Progenitor cell of endocrine pancreas (in vitro differentiated cells): Measurements from ENCODE around the gene HMCN2. TPM values are rescaled to one million over a fixed set of nuclear protein-coding genes. Genes with fewer than 3 reads are reported as not detected.

Experiments
- DNase-seq: peaks from one replicate; pipeline ENCODE4 v3.0.0; 2021; ENCODE audit warnings: low spot score; ENCODE audit not compliant: unreplicated experiment
- H3K27ac Mint-ChIP-seq: 2 replicates; pipeline ENCODE4 v1.8.0; 2021; ENCODE audit warnings: mild to moderate bottlenecking, moderate library complexity, mixed read lengths
- H3K27me3 Mint-ChIP-seq: 2 replicates; pipeline ENCODE4 v1.8.0; 2021; ENCODE audit warnings: mixed read lengths
- H3K36me3 Mint-ChIP-seq: 2 replicates; pipeline ENCODE4 v1.8.0; 2022; ENCODE audit warnings: mixed read lengths; ENCODE audit not compliant: insufficient read depth
- H3K4me1 Mint-ChIP-seq: 2 replicates; pipeline ENCODE4 v1.8.0; 2021; ENCODE audit warnings: low read depth, mixed read lengths
- H3K4me3 Mint-ChIP-seq: 2 replicates; pipeline ENCODE4 v1.8.0; 2021; ENCODE audit warnings: low read depth, mild to moderate bottlenecking, moderate library complexity, mixed read lengths
- H3K9me3 Mint-ChIP-seq: 2 replicates; pipeline ENCODE4 v1.8.0; 2021; ENCODE audit warnings: low read depth, mixed read lengths
- CTCF ChIP-seq: fragments of 200-600 bp; sonication (generic); IDR thresholded peaks from one replicate; pipeline ENCODE4 v1.5.0; 2021; ENCODE audit warnings: antibody characterized with exemption, mild to moderate bottlenecking; ENCODE audit not compliant: unreplicated experiment
- total RNA-seq: library from RNA; stranded (reverse); gene quantifications from 2 replicates; pipeline ENCODE4 v1.2.1, GENCODE V29; 2021

The HMCN2 gene
- total RNA-seq, 1 donor from 2014 or later, result 0.26 TPM

DNA sequence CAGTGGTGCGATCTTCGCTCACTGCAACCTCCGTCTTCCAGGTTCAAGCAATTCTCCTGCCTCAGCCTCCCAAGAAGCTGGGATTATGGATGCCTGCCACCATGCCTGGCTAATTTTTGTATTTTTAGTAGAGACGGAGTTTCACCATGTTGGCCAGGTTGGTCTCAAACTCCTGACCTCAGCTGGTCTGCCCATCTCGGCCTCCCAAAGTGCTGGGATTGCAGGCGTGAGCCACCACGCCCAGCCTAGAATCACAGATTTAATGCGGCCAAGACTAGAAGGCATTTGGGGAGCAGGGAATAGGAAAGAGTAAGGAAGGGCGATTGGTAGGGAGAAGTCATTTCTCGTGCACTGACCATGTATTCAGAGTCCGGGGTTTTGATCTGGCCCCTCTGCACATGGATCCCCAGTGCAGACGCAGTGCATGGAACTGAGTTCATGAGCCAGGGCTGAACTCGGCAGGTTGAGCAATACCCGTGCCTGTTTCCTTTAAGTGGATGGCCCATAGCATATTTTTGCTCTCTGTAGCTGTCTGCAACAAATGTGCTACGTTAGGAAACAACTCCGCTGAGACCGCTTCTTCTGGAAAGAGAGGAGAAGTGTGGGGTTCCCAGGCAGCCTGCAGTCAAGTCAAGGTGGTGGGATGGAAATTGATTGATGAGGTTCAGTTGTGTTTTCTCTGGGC is 3.4 kb upstream of the HMCN2 start:
- Mint-ChIP-seq H3K4me3 (no peak overlapping the region), H3K27ac (no peak overlapping the region), H3K36me3 (no peaks in the 10 kb centered on the region), H3K9me3 (no peaks in the 10 kb centered on the region), H3K27me3 (peaks cover 64% of the 10 kb centered on the region), H3K4me1 (peaks cover 3% of the 10 kb centered on the region)
- no peak for DNase-seq
- no peak for TF ChIP-seq CTCF

DNA sequence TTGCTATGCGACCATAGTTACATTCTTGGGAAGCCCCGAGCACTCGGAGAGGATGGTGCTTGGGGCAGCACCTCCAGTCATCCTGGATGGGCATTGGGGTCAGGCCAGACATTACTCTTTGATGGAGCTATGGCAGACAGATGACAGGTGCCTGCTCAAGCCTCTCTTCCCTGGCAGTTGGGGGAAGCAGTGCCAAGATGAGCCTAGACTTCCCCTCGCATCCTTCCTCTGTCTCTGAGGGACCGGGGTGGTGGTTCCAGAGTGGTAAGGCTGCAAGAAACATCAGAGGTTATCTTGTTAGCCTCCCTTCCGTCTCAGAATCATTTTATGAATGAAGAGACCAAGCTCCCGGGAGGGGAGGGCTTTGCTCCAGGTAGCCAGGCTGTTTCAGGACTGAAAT is 2.8 kb upstream of the HMCN2 start:
- no peak for DNase-seq
- no peak for TF ChIP-seq CTCF
- H3K27me3 Mint-ChIP-seq, result peaks cover 66% of the 10 kb centered on the region
- H3K9me3 Mint-ChIP-seq, result no peaks in the 10 kb centered on the region
- H3K4me3 Mint-ChIP-seq, result no peak overlapping the region
- H3K4me1 Mint-ChIP-seq, result peaks cover 3% of the 10 kb centered on the region
- H3K36me3 Mint-ChIP-seq, result no peaks in the 10 kb centered on the region
- no peak overlapping the region for H3K27ac Mint-ChIP-seq

- peaks cover 74% of the 10 kb centered on the region for H3K27me3 Mint-ChIP-seq
- no peaks in the 10 kb centered on the region for H3K36me3 Mint-ChIP-seq
- DNase-seq, result no peak
- no peak overlapping the region for H3K4me3 Mint-ChIP-seq
- TF ChIP-seq CTCF, result no peak
- no peaks in the 10 kb centered on the region for H3K9me3 Mint-ChIP-seq
- peaks cover 3% of the 10 kb centered on the region for H3K4me1 Mint-ChIP-seq
- H3K27ac Mint-ChIP-seq, result no peak overlapping the region
These were observed 1.8 kb upstream of the HMCN2 start for GRCh38 chr9:130263601-130264413.

DNA sequence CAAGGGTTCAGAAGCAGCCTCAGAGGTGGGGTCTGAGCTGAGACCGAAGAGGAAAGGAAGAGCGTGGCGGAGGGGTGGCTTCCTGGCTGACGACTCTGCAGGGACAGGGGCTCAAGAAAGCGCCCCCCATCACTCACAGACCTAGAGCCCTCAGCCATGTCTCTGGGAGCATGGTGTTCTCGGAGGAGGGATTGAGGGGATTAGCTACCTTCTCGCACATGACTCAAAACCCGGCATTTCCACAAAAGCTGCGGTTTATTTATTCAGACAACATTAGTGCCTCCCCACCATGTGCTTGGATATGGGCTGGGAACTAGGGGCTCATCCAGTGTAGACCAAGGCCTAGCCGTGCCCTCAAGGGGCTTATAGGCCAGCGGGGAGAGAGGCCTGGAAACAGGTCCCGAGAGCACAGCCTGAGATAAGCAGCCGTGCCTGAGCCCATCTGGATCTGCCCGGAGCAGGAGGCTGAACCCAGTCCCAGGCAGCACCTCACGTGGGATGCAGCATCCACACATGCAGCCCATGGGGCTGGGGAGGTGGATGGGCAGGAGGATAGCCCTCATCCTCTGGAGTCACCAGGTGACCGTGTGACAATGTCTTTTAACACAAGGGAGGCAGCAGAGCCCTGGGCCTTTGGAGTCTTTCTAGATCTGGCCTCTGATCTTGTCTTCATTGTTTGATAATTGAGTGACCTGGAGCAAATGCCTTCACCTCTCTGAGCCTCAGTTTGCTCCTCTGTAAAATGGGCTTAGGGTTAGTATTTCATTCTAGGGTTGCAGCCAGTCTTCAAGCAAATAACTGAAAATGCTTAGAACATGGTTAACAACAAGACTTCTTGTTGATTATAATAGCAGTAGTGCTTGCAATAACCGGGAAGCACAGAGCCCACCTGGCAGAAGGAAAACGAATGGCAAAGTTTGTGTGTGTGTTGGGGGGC is 878 bp upstream of the HMCN2 start:
- Mint-ChIP-seq H3K4me3 (no peak overlapping the region), H3K27me3 (peaks cover 83% of the 10 kb centered on the region), H3K9me3 (no peaks in the 10 kb centered on the region), H3K36me3 (no peaks in the 10 kb centered on the region), H3K4me1 (peaks cover 3% of the 10 kb centered on the region), H3K27ac (no peak overlapping the region)
- TF ChIP-seq CTCF, result no peak
- DNase-seq, result no peak
